CD4-positive, alpha-beta T cell treated with Interleukin-1 beta for 1 hour (primary cell): ENCODE results near the gene PAX3.

Experiments
- DNase-seq, 2 donors: peaks; one replicate each; pipeline ENCODE4 v3.0.0-alpha.2; 2020 to 2022

The PAX3 gene

DNA sequence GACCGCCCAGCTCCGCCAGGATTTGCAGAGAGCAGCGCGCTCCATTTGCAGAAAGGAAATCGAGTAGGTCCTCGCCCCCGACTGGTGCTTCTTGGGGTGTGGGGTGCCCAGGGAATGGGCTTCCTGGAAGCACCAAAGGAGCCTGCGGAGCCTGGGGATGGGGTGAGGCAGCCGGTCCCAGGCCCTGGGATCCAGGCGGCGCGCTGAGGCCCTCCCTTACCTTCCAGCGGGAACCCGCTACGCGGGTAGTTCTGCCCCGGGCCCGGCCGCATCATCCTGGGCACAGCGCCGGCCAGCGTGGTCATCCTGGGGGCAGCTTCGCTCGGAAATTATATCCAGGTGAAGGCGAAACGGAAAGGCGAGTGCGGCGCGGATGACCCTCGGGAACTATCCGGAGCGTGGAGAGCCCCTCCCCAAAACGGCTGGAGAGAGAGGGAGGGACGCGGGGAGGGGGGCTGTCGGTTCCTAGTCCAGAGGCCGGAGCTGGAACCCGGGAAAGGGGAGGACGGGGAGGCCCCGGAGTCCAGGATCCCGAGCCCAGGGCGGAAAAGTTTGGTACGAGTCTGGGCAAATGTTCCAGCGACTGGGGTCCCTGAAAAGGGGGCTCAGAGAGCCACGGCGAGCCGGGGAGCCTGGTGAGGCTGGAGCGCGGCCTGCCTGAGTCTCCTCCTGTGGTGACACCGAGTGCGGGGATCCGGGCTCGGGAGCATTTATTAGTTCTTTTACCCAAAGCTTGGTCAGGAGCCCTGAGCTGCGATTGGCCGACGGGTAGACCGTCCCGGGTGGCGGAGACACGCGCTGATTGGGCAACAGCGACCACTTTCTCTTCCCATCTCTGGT, at the start of gene PAX3:
PAX3 (minus strand) TSS at position 688 of the 840 bp plus-strand sequence; CDS start at position 305, 383 bp downstream.
- no peak for DNase-seq

DNA sequence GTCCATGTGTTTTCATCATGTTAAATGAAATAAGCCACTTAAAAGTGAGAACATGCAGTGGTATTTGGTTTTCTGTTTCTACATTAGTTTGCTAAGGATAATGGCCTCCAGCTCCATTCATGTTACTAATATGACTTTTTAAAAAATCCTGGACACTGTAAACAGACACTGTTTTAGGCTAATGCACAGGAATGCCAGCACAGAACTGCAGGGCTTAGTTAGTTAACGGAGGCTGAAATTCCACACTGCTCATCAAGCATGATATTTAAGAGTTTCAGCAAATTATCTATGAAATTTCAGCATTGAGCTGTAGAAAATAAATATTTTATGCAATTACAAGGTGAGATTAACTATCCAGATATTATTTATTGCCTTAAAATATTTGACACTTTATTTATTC, 42.5 kb upstream of the PAX3 start:
- no peak for DNase-seq

DNA sequence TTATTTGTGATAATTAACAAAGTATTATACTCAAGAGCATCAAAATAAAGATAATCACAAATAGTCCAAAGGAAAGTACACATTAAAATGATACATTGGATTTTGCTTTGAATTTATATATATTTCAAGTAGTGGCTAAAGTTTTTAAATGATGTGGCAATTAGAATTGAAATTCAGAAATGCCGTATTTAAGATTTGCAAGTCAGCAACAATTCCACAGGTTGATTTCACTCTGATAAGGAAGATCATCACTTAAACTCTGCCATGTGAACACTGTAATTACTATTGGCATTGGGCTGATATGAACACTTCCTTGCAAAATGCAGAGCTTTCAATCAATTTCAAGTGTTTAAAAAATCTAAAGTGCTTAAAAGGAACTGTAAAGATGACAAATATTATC, 39.6 kb upstream of the PAX3 start:
- no peak for DNase-seq

DNA sequence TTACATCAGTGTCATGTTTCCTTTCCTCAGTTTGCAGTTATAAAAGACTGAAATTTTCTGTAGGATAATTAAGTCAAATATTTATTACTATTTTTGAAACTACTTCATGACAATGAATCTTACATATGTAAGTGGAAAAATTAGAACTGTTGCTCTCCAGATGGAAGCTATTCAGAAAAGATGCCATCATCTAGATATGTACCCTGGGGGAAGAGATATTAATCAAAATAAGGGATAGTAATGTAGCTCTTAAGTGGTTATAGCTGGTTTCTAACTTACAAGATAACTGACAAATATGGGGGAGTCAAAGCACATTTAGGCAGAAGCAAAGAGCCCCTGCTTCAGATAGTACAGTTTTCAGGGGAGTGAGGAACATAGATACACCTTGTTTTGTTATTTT, 38.1 kb upstream of the PAX3 start:
- DNase-seq, result no peak

DNA sequence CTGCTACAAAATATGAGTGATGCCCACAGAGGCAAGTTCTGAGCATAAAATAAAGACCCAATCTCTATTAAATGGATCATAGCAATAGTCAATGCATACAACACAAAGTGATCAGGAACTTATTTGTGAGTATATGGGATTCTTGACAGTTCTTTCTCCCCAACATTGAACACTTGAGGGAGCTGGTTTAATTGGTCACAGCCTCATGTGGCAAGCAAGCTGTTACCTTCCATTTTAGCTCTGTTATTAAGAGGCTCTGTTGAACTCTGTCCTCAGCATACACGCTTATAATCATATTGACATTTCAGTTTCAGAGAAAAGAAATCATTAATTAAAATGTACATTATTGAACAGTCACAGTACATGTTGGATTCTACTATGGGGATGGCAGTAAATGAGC, 37.6 kb upstream of the PAX3 start:
- no peak for DNase-seq

DNA sequence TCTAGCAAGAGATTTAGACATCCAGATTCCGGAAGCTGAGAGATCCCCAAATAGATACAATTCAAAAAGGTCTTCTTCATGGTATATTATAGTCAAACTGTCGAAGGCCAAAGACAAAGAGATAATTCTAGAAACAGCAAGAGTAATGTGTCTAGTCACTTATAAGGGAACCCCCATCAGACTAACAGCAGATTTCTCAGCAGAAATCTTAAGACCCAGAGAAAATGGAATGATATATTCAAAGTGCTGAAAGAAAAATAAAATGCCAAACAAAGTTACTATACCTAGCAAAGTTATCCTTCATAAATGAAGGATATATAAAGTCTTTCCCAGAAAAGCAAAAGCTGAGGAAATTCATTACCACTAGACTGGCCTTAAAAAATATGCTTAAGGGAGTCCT, 36.1 kb upstream of the PAX3 start:
- DNase-seq, result no peak

DNA sequence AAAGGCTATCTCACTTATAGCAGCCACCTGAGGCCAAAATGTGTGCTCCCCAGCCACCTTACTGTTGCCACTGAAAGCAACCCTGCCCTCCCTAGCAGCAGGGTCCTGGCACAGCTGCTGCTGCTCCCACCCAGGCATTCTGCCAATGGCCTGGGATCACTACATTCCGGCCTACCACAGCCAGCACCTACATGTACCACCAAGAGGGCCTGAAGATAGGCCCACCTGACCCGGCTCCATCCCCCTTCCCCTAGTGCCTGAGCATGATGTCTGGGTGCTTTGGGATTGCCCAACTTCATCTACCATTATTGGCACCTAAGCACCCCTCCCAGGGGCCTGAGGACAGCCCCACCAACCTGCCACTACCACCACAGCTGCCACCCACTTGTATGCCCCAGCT, 34.6 kb upstream of the PAX3 start:
- no peak for DNase-seq

DNA sequence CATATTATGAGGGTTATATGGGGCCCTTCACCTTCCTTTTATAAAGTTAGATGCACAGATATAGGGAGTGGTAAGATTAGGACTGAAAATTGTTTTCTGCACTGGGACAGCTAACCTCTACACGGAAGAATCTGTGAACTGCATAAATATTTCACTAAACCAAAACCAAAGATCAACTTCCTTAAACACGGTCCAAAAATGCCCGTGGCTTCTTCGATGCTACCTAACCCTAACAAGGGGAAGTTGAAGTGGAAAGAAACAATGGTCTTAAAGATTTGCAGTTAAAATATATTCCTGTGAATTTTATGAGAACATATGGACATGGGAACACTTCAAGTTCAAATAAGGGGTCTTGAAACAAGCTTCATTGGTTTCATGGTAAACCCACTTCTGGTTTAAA, 33.3 kb upstream of the PAX3 start:
- DNase-seq, result no peak

DNA sequence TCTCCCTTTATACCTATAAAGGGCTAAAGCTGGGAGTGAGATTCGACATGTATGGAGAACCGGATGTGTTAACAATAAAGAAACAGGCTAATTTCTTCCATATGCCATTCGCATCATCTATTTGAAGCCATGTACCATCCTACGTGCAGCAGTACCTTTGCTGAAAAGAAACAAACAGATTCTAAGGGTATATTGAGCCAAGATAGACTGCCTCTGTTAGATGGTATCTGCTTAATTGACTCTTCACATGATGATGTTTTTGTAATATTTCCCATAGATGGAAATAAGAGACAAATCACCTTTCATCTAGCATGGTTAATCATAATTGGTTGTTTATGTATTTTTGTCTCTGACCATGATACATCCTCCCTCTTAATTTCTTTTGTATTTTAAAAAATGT, 32.1 kb upstream of the PAX3 start:
- DNase-seq, result no peak

DNA sequence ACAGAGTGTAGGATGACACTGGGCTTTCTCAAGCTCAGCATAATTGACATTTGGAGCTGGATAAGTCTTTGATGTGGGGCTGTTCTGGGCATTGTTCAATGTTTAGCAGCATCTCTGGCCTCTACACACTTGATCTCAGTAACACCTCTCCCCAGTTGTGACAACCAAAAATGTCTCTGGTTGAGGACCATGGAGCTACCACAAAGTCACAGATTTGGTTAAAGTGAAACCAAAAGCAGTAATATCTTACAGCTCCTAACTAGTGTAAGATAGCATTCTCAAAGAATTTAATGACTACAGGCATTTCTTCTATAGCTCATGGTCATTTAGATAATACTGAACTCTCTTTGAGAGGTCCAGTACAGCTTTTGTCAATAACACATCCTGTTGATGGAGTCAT, 23.4 kb upstream of the PAX3 start:
- no peak for DNase-seq

DNA sequence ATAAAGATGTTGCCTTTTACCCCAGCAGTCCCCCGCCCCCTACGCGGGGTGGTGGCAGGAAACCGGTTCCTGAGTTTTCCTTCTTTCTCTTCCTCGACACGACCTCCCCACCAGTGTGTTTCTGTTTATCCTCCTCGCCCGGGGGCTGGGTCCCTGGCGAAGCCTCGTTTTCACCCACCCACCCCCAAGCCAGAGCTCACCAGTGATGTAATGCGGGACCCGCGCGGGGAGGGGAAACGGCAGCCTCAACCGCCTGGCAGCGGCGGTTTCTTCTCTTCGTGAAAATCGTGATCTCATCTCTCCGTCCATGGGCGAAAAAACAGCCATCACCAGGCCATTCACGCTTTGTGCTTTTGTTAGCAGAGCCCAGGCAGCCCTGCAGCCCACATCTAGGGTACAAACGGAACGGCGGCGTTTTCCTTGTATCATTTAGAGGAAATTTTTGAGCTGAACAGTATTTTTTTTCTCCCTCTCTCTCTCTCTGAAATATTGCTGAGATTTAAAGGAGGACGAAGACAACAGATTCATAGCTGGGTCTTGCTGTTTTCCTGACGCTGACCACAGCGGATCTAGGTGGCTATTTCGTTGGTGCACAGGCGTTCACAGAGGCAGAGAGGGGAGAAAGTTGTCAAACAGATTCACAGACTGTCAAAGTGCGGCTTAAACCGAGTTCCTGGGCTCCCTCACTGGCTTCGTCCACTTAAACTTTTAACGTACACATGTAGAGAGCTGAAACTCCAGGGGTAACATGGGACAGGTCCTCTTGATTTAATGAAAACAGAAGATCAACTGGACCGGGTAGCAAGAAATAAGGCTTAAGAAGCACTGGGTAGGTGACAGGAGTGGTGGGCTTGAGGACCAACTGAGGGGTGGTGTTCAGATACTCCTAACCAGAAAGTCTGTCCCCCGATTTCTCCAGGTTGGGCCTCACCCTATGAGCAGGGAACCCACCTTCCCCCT, 21.9 kb upstream of the PAX3 start:
- DNase-seq, result no peak

DNA sequence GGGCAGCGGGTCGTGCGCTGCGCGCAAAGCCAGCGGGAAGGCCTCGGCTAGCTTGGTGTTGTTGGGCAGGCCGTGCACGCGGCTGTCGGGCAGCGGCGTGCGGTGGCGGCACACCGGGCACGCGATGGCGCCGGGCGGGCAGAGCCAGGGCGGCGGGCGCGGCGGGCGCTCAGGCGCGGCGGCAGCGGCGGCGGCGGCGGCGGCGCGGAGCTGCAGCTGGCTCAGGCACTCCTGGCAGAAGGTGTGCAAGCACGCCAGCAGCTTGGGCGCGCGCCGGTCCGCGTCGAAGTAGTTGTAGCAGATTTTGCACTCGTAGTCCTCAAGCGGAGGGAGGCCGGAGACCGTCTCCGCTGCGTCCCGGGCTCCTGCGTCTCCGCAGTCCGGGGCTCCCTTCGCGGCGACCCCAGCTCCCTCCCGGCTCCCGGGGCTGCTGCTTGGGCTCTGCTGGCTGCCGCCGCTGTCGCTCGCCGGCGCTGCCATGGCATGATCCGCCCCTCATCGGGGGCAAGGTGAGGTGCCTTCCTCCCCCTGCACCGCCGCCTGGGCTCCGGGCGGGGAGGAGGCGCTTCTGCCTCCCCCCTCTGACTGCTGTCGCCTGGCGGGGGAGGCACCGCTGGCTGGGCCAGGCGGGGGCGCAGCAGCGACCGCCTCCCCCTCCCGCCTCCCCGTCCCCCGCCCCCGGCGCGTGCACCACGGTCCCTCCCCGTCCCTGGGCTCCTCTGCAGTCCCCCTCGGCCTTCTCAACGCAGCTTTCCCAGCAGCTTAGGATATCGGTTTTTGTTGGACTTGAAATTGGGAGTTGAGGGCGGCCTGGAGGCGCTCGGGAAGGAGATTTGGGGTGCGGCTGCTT, 21.0 kb upstream of the PAX3 start:
- DNase-seq, result no peak

DNA sequence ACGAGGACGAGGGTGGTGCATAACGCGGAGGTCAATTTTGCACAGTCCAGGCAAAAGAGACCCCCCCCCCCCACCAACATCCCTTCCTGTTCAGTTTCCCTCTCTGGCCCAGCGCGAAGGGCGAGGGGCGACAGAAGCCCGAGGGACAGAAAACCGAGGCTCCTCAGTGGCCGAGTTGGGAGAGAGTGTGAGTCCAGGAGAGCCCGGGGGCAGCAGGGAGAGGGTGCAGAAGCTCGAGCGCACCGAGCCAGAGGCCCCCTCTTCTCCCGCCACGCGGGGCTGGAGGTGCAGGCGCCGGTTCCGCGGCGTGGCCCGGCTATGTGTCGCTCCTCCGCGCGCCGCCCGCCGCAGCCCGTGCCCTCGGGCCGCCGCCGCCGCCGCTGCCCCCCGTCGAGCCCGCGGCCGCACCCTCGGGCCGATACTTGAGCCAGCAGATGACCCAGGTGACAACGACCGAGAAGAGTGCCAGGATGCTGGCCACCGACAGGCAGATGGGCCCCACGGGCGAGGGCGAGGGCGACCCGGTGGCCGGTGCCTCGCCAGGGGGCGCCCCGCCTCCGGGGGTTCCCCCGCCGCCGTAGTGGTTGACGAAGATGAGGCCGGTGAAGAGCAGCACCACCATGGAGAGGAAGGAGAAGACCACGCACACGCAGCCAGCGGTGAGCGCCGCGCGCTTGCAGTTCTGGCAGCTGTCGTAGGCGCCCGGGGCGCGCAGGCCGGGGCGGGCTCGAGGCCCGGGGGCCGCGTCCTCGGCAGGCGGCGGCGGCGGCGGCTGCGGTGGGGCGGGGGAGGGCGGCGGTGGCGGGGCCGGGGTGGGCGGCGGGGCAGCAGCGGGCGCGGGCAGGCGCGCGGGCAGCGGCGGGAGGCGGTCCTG, 20.2 kb upstream of the PAX3 start:
- DNase-seq, result peak in 1 of 2 donors; percentile 37

DNA sequence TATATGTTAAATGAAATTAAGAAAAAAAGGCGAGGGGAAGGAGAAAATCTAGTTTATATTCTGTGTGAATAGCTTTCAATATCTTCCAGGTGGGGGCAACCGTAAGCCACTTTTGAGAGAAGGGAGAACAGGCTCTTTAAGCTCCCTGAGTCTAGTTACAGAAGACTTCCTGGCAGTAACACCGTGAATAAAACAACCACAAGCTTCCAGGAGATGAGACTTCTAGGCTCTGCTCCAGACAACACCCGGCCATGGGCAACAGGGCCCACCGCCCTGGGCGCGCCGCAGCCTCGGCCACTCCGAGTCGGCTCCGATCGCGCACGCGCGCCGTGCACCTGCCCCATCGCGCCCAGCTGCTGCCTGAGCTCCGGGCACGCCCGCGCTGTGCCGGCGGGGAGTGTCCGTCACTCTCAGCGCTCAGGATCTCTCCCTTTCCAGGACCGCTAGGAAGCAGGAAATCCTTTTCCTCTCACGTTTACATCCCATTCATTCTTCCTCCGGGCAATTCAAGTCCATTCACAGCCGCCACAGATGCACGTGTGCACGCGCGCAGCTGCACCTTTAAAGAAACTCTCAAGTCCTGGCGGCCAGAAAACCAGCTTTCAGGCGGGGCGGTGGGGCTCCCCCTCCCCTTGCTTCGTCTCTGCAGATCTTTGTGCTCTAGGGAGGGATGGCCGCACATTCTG, 19.4 kb upstream of the PAX3 start:
- peak in 1 of 2 donors; percentile 49 for DNase-seq

DNA sequence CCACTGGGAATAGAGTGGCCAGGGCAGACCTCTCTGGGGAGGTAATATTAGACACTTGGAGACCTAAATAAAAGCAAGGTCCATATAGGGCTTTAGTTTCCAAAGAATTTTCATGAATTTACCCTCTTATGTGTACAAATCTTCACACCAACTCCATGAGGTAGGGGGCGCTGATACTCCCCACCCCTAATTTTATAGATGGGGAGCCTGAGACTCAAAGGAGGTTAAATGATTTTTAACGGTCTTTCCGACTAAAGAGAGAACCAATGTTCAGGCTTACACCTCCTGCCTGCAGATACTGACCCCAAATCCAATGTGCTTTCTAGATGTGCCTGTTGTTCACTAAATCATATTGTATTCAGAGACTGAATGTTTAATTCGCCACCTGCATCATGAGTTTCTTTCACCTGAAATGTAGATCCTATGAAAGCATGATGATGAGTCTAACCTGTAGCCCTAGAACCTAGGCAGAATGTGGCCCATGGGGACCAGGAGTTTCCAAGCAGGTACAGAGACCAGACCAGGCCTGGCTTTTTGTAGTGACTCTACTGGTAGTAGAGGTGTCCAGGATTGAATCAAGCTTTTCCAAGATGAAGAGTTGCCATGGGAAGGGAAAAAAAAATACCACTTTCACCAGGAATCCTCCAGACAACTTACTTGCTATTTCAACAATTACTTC, 16.8 kb upstream of the PAX3 start:
- DNase-seq, result no peak

DNA sequence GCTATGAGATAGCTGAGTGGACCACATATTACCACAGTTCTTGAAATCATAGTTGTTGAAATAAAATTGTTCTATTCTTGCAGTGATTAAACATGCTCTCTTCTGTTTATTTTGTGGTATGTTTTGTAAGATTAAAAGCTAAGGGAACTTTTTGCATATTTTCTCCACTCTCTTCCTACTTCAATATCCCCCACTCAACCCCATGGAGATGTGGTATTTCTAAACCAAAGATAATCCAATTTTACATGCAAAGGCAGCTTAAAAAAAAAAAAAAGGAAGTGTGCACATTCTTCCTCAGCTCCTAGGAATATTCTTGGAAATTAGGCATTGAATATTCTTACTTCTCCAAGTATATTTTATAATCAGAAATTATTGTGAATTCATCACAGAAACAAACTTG, 15.0 kb upstream of the PAX3 start:
- DNase-seq, result no peak

DNA sequence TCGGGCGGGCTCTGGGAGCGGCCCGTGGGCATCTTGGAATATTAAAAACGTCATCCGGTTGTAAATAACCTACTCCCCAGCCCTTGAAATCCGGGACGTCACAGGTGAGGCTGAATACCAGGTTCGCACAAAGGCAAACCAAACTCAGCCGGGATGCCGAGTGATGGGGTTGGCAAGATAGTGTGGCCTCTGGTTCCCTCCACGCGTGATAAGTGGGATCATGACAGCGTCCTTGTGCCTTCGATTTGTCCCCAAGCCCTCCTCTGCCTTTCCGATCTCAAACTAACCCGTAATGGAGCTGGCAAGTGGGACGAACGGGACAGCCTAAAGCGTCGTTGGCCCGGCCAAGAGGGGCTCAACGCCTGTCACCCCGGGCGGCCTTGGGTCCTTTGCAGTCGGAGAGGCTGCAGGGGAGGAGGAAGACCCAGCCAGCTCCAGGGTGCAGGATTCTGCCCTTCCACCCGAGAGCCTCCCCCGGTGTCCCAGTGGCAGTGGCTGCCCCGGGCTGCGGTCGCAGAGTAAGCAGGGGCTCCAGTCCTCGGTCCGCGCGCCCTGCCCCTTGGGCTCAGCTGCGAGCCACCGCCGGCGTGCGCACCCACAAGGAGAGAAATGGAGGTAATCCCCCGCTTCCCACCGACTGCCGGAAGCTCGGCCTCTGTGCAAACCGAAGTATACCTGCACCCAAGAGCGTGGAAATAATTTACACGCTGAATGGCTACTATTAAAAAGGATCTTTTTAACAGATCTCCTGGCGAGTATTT, 13.4 kb upstream of the PAX3 start:
- no peak for DNase-seq

DNA sequence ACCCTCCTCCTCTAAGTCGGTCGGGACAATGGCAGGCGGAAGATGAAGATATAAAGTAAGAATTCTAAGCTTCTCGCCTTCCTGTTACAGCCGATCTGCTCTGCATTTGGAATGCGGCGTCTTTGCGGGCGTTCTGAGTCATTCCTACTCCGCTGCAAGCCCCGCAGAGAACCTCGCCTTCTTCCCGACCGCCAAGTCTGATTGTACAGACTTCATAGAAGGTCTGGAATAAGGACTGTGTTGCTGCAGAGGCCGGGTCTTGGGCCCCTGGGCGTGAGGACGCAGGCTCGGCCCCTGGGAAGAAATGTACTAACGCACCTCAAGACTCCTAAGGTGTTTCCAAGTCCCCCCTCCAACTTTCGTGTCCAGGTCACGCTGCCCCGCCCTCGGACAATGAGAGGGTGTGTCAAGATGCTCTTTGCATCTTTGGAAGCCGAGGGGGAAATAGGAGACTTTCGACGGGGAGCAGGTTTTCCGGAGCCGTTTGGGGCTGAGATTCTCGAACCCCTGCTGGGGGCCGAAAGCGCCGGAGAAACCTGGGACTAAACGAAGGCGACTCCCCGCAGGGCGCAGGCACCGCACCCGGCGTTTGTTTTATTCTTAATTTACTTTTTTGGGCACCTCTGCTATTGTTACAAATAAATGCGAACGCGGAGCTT, 12.7 kb upstream of the PAX3 start:
- no peak for DNase-seq

DNA sequence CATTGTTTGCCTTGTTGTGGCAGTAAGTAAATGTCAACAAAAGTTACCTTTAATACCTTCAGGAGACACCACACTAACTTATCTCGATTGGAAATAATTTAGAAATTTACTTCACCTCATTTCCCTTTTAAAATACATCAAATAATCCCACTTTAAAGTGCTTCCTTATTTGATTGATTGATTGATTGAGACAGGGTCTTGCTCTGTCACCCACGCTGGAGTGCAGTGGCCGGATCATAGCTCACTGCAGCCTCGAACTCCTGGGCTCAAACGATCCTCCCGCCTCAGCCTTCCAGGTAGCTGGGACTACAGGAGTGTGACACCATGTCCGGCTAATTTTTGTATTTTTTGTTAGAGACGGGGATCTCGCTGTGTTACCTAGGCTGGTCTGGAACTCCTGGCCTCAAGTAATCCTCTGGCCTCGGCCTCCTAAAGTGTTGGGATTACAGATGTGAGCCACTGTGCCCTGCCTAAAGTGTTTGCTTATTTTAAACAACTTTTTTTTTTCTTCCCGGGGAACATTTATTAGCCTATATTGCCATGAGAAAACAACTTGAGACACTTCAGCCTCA, 12.0 kb upstream of the PAX3 start:
- no peak for DNase-seq
